ENCODE data around the gene COX5B. TPM values are rescaled to one million over a fixed set of nuclear protein-coding genes. Genes with fewer than 3 reads are reported as not detected.

The COX5B gene
- total RNA-seq, 1 experiment from 2014 or later, result 346 TPM

DNA sequence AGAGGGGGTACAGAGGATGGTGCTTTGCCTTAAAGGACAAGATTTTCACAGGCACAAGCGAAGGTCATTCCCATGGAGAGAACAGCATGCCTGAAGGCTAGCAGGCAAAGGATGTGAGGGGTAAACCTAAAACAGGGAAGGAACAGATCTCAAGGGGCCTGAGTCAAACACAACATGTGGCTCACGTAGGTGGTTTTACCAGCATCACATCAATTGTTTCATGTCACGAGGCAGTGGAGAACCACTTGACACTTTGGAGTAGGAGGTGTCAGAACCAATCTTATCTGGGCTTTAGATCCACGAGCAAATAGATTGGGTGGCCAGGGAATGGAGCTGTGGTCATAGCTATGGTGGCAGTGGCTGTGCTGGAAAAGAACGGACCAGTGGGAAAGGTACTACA, 8.4 kb downstream of the COX5B start (continued):
- TF ChIP-seq NFYB (CRISPR knock-in tag; conservative IDR thresholded peaks at IDR 0.05; ENCODE audit: low read depth) (no peak), ESRRA (CRISPR knock-in tag; IDR thresholded peaks at IDR 0.05; ENCODE audit: borderline replicate concordance) (no peak), ZNF671 (CRISPR knock-in tag; IDR thresholded peaks at IDR 0.05) (no peak)
- TF ChIP-seq, protein P1, sequence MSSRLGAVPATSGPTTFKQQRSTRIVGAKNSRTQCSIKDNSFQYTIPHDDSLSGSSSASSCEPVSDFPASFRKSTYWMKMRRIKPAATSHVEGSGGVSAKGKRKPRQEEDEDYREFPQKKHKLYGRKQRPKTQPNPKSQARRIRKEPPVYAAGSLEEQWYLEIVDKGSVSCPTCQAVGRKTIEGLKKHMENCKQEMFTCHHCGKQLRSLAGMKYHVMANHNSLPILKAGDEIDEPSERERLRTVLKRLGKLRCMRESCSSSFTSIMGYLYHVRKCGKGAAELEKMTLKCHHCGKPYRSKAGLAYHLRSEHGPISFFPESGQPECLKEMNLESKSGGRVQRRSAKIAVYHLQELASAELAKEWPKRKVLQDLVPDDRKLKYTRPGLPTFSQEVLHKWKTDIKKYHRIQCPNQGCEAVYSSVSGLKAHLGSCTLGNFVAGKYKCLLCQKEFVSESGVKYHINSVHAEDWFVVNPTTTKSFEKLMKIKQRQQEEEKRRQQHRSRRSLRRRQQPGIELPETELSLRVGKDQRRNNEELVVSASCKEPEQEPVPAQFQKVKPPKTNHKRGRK (CRISPR knock-in tag; IDR thresholded peaks at IDR 0.05; ENCODE audit: borderline replicate concordance), result no peak
- TF ChIP-seq, protein P2, sequence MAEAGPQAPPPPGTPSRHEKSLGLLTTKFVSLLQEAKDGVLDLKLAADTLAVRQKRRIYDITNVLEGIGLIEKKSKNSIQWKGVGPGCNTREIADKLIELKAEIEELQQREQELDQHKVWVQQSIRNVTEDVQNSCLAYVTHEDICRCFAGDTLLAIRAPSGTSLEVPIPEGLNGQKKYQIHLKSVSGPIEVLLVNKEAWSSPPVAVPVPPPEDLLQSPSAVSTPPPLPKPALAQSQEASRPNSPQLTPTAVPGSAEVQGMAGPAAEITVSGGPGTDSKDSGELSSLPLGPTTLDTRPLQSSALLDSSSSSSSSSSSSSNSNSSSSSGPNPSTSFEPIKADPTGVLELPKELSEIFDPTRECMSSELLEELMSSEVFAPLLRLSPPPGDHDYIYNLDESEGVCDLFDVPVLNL (CRISPR knock-in tag; IDR thresholded peaks at IDR 0.05; ENCODE audit: borderline replicate concordance, low read depth), result no peak

DNA sequence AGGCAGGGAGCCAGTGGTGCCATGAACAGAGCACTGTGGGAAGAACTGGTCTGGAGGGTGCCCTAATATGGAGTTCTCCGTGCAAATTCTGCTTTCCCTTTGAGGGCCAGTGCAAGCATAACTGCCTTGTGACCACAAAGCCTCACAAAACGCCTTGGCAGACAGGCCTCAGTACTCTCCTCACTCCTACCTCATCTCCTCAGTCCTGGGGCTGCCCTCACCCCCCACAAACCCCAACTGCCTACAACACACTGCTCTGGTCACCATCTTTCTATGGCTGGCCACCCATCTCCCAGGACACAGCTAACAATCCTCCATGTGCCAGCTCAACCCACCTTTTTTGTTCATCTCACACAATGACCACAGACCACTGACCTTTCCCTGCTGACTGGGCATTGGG, 8.9 kb downstream of the COX5B start:
- no peak overlapping the region for H3K4me3 Mint-ChIP-seq
- H3K36me3 Mint-ChIP-seq, result peaks cover 50% of the 10 kb centered on the region
- CTCF ChIA-PET, result interaction anchor here (2.4 kb wide), 1 partner anchor 10 kb away, joined by 6 read pairs; the partner anchor contains the start of gene ACTR1B
- POLR2A ChIA-PET, result interaction anchor here (1.1 kb wide), 2 partner anchors 9 kb away, joined by 3 to 4 read pairs; partner anchors contain the start of gene COX5B
- no peak overlapping the region for H3K27ac Mint-ChIP-seq
- peaks cover 22% of the 10 kb centered on the region for H3K9me3 Mint-ChIP-seq
- ATAC-seq (no peak), DNase-seq (ENCODE audit: low spot score) (no peak)
- no peaks in the 10 kb centered on the region for H3K4me1 Mint-ChIP-seq
- H3K27me3 Mint-ChIP-seq (ENCODE audit: low read depth), result no peaks in the 10 kb centered on the region
- TF ChIP-seq GTF2I (CRISPR knock-in tag; conservative IDR thresholded peaks at IDR 0.05) (no peak), MYBL2 (CRISPR knock-in tag; IDR thresholded peaks at IDR 0.05) (no peak), OVOL2 (CRISPR knock-in tag; IDR thresholded peaks at IDR 0.05; ENCODE audit: borderline replicate concordance) (no peak), EMX1 (CRISPR knock-in tag; IDR thresholded peaks at IDR 0.05) (no peak), ATF1 (CRISPR knock-in tag; IDR thresholded peaks at IDR 0.05) (no peak)
- TF ChIP-seq, protein P3, sequence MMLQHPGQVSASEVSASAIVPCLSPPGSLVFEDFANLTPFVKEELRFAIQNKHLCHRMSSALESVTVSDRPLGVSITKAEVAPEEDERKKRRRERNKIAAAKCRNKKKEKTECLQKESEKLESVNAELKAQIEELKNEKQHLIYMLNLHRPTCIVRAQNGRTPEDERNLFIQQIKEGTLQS (CRISPR knock-in tag; conservative IDR thresholded peaks at IDR 0.05), result no peak
- TF ChIP-seq, protein P4, sequence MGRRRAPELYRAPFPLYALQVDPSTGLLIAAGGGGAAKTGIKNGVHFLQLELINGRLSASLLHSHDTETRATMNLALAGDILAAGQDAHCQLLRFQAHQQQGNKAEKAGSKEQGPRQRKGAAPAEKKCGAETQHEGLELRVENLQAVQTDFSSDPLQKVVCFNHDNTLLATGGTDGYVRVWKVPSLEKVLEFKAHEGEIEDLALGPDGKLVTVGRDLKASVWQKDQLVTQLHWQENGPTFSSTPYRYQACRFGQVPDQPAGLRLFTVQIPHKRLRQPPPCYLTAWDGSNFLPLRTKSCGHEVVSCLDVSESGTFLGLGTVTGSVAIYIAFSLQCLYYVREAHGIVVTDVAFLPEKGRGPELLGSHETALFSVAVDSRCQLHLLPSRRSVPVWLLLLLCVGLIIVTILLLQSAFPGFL (CRISPR knock-in tag; IDR thresholded peaks at IDR 0.05; ENCODE audit: borderline replicate concordance), result no peak
- TF ChIP-seq, protein P5, sequence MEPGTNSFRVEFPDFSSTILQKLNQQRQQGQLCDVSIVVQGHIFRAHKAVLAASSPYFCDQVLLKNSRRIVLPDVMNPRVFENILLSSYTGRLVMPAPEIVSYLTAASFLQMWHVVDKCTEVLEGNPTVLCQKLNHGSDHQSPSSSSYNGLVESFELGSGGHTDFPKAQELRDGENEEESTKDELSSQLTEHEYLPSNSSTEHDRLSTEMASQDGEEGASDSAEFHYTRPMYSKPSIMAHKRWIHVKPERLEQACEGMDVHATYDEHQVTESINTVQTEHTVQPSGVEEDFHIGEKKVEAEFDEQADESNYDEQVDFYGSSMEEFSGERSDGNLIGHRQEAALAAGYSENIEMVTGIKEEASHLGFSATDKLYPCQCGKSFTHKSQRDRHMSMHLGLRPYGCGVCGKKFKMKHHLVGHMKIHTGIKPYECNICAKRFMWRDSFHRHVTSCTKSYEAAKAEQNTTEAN (CRISPR knock-in tag; IDR thresholded peaks at IDR 0.05), result no peak
- TF ChIP-seq, protein P6, sequence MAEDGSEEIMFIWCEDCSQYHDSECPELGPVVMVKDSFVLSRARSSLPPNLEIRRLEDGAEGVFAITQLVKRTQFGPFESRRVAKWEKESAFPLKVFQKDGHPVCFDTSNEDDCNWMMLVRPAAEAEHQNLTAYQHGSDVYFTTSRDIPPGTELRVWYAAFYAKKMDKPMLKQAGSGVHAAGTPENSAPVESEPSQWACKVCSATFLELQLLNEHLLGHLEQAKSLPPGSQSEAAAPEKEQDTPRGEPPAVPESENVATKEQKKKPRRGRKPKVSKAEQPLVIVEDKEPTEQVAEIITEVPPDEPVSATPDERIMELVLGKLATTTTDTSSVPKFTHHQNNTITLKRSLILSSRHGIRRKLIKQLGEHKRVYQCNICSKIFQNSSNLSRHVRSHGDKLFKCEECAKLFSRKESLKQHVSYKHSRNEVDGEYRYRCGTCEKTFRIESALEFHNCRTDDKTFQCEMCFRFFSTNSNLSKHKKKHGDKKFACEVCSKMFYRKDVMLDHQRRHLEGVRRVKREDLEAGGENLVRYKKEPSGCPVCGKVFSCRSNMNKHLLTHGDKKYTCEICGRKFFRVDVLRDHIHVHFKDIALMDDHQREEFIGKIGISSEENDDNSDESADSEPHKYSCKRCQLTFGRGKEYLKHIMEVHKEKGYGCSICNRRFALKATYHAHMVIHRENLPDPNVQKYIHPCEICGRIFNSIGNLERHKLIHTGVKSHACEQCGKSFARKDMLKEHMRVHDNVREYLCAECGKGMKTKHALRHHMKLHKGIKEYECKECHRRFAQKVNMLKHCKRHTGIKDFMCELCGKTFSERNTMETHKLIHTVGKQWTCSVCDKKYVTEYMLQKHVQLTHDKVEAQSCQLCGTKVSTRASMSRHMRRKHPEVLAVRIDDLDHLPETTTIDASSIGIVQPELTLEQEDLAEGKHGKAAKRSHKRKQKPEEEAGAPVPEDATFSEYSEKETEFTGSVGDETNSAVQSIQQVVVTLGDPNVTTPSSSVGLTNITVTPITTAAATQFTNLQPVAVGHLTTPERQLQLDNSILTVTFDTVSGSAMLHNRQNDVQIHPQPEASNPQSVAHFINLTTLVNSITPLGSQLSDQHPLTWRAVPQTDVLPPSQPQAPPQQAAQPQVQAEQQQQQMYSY (CRISPR knock-in tag; IDR thresholded peaks at IDR 0.05), result no peak

All from WTC11 (cell line).